DMS53 treated with DMSO at 0.1 percent for 48 hours (cell line): ENCODE measurements around the gene CADM1.

Experiments used
- DNase-seq: peaks from one replicate; lab custom pipeline; 2025; ENCODE audit not compliant: unreplicated experiment; lab: John Stamatoyannopoulos, UW

The CADM1 gene

GRCh38 chr11:115290893-115291292, 213.3 kb downstream of the CADM1 start:
- no peak for DNase-seq

- no peak for DNase-seq
Measured at GRCh38 chr11:115290479-115290878, 213.7 kb downstream of the CADM1 start.

GRCh38 chr11:115287266-115287665, 216.9 kb downstream of the CADM1 start:
- DNase-seq = peak; percentile 17

- DNase-seq = no peak
Measured at GRCh38 chr11:115286614-115287013, 217.6 kb downstream of the CADM1 start.

DNA sequence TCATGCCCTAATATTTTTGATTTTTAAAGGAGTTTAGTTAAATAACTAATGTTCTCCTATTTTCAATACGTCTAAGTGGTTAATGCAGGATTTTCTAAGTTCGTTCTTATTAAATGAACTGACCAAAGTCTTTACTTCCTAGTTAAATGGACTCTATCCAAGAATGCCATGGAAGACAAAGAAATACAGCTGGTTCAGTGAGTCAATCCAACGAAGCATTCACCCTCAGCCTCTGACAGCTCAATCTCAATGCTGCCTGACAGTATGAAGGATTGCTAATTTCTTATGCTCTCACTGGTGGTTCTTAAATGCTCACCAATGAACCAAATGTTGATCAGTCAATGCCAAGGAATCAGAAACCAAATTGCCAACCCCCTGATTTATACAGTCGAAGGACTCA, 219.4 kb downstream of the CADM1 start:
- no peak for DNase-seq

GRCh38 chr11:115282923-115283322, 221.3 kb downstream of the CADM1 start:
- DNase-seq = no peak

- no peak for DNase-seq
Measured at GRCh38 chr11:115280775-115281174, 223.4 kb downstream of the CADM1 start.

DNA sequence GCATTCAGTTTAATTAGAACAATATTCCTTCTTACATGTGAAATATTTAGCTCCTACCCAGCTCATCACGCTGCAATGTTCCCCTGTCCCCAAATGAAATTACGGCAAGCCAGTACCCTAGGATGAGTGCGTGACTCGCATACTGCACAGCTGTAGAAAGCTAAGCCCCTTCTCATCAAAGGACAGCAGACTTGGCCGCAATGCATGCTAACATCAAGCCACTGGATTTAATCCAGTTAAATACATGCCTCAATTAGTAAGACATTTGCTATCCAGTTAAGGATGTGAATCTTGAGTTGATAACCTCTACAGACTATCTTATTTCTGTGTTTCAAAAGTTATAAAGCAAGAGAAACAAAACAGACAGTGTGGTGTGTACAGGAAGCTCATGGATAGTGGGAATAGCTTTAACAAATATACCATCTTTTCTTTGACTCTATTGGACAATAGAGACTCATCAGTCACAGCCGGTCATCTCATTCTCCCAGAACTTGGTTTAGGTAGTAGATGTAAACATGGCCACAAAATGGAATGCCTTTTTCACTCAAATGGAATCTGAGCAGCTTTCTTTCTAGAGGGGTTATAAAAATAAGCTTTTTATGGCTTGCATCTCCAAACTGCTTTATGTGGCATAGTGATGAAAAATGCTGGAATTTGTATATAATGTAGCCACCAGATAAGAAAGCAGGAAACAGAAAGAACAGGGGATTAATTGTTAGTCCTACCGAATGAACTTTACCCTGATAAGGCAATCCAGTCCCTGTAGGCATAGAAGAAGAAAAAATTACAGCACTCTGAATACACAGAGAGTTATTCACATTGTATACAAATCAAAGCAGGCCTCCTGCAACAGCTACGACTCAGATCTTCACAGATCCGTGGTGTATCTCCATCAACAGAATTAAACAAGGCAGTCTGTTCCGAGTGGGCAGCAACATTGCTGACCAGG, 224.1 kb downstream of the CADM1 start:
- DNase-seq = no peak

DNA sequence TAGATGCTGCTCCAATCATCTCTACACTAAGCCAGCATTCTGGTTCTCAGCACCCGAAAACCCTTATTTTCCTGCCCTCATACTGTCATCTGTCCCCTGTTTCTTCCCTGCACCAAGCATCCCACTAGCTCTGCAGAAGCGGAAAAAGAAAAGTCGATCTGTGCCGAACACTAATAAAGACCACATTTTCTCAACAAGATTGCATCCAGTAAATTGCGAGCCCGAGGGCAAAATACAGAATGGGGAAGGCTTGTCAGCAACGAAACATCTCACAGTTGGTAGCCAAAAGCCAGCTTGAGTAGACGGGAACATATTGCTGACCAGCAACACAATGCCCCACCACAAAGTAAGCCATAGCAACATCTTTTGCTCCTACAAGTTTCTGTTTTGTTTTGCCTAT, 227.4 kb downstream of the CADM1 start:
- DNase-seq = no peak

DNA sequence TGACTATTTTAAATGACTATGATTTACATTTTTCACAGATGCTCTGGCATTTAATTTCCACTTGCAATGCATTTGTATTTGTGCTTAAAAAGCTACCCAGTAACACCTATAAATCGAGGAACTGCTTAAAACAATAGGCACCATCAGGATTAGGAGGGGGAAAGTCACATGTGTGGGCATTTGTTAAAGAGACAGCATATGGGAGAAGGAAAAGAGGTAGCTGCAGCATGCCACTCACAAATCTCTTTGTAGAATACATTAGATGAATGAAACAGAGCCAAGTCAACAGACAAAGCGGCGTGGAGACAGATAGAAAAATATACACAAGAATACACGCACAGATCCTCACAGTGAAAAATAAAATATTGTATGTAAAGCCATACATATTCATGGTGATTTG, 228.0 kb downstream of the CADM1 start:
- no peak for DNase-seq

- DNase-seq = no peak
Measured at GRCh38 chr11:115275045-115275444, 229.2 kb downstream of the CADM1 start.

- no peak for DNase-seq
Measured at GRCh38 chr11:115272925-115273324, 231.3 kb downstream of the CADM1 start.

- DNase-seq = no peak
Measured at GRCh38 chr11:115271643-115272042, 232.6 kb downstream of the CADM1 start.

GRCh38 chr11:115269191-115269950, 234.8 kb downstream of the CADM1 start:
- no peak for DNase-seq

DNA sequence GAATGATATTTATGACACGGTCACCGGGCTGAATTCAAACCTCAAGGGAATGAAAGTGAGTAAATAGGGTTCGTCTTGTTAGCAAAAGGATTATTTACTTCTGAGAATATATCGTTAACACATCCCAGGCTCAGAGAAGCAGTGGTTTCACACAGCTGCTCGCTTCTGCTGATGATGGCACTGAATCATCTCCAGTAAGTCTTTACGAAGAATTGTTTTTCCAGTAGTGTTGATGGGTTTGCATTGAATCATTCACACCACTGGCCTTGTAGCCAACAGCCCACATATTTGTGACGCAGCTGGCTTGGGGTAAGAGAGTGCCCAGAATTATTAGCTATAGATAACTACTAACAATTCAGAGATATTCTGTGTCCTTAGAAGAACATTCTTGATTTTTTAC, 236.3 kb downstream of the CADM1 start:
- DNase-seq = no peak

- DNase-seq = no peak
Measured at GRCh38 chr11:115267238-115267781, 236.9 kb downstream of the CADM1 start.

DNA sequence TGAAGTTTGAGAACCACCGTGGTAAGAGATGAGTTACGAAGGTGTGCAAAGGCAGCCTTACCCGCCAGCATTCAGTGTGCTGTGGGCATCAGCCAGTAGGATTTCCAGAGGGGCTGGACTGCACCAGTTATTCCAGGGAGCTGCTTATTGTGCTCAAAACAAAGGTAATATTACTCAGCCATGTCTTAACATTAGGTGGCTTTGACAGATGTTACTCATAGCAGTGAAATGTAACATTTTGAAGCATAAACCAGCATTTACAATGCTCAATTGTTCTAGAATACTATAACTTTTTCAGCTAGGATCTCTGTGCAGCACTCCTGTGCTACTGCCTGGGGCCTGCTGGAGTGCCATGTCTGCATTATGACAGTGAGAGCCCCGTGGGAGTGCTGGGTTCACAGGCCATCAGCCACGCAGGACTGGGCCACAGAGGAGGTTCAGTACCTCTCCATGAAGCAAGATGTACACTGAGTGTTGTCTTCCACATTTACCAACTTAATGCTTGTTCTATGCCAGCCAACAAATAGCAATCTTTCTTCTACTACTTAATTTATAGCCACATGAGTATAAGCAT, 238.1 kb downstream of the CADM1 start:
- no peak for DNase-seq

DNA sequence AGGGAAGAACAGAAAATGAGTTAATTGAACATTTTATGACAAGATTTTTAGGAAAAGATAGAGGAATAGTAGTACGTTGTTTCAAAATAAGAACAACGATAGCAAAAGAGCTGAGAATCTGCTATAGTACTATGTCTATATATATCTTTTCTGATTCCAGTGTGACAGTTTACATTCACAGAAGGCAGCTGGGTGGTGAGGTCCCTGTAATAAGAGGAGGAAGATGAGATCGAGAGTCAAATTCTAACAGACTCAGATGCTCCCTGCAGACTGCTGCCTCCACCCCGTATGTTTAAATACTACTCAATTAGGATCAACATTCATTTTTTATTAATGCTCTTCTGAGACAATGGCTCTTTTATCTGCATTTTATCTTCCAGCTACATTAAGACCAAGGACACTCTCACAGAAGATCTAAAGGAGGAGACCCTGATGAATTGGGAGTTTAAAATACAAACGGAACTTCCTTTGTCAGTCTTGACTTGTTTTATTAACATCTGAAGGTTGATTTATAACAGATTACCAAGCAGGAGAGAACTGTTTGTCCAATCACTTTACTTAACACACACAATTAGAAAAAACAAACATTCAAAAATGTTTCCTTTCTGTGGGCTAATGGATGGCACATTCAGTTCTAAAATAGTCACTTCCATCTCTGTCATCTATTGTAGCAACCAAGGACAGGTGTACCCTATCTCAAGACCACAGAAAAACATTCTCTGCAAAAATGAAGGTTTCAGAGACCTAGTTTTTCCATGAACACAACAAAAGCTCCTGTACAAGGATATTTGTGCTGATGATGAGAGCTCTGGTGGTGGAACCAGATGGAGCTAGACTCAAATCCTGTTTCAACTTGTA, 240.2 kb downstream of the CADM1 start:
- no peak for DNase-seq

DNA sequence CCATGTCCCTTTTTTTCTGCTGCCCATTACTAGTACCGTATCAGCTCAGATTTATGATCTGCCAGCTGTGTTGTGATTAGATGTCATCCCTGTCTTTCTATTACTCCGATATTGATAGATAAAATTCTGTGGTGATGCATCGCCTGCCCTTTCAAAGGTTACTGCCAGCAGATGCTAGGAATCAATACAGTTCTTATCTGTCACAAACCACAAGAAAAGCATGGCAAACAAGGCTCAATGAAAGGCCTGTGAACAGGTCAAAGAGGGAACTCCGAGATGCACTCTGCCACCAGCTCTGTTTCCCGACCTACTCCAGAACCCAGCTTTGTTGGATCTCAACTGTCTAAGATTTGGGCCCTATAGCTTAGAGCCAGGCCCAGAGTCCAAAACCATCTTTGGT, 246.0 kb downstream of the CADM1 start:
- no peak for DNase-seq

DNA sequence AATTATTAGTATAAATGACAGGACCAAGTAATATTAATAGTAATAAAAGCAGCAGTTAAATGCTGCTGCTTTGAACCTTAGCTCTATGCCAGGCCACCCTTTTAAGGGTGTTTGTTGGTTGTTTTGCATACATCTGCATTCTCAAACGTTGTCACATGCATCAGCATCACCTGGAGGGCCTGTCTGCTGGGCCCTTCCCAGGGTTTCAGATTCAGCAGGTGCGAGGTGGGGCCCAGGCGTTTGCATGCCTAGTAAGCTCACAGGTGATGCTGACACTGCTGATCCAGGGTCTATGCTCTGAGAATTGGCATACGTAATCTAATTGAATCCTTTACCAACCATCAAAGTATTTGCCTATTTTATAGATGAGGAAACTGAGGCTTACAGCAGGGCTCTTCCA, 246.5 kb downstream of the CADM1 start:
- DNase-seq = no peak

GRCh38 chr11:115257270-115257669, 246.9 kb downstream of the CADM1 start:
- no peak for DNase-seq
